ENCODE data around the gene RCE1.

GRCh38 chr11:66869567-66869870 is 26.3 kb downstream of the RCE1 start:
- TF ChIP-seq CTCF (IDR thresholded peaks at IDR 0.05) (no peak), POLR2A (IDR thresholded peaks at IDR 0.05) (no peak), EP300 (IDR thresholded peaks at IDR 0.05) (no peak)

Data from suprapubic skin (tissue), 3 donors.